GM18507 (cell line): ENCODE results near the gene ASB4.

Experiments used
- DNase-seq: peaks from one replicate; pipeline ENCODE4 v3.0.0; 2011; ENCODE audit warnings: low read depth; ENCODE audit not compliant: insufficient read length; ENCODE audit errors: extremely low spot score
- FAIRE-seq: peaks from 2 replicates; lab custom pipeline; 2011; peaks lifted over from hg19 to GRCh38; lab: Jason Lieb, UNC

The ASB4 gene

DNA sequence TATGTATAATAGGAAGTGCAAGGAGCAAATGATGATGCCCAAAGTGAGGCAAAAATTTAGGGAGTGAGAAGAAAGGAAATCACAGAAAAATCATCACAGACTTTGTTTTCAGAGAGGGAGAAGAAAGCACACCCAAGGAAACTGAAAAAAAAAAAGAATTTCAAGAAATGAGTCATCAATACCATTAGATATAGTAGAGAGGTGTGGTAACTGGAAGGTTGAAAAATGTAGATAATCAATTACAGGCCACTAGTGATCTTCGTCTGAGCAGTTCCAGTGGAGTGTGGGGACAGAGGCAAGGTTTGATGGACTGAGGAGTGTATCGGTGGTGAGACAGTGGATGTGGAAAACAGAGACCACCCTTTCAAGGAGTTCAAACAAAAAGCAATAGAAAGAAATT is 31.7 kb downstream of the ASB4 start:
- DNase-seq (peak; percentile 12), FAIRE-seq (peak; percentile 75)

DNA sequence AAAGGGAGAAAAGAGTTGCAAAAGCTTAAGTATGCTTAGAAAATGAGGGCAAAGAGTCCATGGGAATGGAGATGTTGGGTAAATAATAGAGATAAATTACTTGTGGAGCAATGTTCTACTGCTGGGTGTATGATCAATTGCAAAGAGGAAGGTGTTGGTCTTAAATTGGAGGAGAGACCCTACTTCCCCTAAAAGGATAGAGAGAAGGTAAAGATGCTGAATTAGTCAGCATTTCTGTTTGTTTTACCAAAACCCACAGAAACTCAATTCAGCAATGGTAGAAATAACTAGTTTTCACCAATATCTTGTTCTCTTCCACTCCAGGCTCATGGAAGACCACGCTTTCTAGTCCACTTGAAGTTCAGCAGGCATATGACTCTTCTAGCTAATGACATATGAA is 32.1 kb downstream of the ASB4 start:
- no peak for DNase-seq
- peak; percentile 12 for FAIRE-seq

DNA sequence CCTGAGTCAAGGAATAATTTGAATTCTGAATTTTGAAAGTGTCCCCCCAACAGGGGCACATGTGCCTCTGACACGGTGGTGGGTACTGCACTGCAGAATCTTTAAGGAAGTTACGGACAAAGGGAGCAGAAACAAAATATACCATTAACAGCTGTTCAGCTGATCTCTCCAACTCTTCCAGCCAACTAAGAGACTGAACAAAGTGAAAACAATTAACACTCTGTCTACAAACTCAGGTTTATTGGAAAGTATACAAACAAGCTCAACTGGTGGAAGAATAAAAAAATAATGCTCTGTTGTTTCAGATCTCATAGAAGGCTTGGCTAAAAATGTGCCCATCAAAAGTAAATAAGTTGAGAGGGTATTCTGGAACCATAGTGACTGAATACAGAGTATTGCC is 34.4 kb downstream of the ASB4 start:
- DNase-seq: no peak
- no peak for FAIRE-seq

DNA sequence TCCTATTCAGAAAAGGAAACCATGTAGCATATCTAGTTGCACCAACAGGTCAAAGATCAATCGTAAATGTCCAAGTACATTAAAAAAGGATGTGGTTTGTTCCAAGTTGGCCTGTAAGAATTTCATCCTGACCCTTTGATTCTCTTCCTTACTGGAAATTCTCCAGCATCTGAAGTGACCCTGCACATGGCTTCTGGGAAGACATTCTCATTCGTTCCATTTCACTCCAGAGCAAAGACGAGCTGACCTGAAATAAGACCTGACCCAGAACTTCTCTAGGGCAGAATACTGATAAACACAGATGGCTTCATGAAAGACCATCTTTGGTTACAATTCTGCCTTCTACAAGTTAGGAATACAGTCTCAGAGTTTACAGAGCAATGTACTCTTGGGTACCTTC is 39.8 kb downstream of the ASB4 start:
- FAIRE-seq (no peak), DNase-seq (no peak)

DNA sequence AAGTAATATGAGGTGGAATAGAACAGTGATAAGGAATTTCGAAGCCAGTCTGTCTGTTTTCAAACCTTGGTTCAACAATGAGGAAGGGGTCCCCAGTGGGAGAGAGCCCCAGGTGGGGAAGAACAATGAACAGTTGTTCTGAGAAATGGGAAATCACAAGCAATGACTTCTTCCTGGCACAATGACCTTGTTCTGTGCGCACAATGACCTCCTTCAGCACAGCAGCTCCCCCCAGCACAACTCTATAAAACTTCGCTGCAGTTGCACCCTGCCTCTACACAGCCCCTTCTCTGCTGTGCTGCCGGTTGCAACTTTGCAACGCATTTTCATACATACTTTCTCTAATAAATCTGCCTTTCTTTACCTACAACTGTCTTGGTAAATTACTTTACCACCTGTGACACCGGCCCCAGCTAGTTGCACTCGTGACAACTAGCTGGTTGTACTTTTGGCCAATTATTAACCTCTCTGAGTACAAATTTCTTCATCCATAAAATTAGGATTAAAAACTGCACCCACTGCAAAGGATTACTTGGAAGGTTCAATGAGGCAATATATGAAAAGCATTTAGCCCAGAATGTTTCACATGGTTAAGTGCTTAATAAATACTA is 40.5 kb downstream of the ASB4 start:
- DNase-seq (no peak), FAIRE-seq (no peak)

DNA sequence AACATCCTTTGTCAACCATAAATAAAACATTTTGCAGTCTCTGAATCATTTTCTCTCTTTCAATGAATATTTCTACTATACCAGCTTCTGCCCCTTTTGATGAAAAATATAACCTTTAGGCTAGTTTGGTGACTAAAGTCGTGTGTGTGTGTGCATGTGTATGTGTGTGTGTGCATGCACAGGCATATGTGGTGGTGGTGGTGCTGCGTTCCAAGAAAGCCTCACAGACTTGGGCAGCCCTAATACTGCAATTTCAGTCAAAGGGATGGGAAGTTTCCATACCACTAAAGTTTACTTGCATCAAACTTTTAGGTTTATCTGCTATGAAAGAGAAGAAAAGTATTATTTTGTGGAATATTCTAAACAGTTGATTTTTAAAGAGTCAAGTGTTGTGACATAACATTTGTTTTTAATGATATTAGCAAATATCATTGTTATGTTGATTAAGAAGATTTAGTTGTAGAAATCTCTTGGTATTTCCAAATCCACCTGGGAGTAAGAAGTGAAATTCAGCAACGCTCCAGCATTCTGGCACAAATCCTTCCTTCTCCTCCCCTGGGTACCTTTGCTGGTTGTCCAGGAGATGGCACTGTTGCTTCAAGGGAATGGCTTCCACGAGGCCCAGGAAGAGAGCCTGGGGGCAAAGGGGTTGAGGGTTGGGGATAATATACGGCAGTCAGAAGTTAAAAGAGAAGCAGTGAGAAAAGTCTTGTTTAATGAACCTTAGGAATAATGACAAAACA is 41.5 kb downstream of the ASB4 start:
- FAIRE-seq: peak; percentile 72
- DNase-seq: peak; percentile 33

DNA sequence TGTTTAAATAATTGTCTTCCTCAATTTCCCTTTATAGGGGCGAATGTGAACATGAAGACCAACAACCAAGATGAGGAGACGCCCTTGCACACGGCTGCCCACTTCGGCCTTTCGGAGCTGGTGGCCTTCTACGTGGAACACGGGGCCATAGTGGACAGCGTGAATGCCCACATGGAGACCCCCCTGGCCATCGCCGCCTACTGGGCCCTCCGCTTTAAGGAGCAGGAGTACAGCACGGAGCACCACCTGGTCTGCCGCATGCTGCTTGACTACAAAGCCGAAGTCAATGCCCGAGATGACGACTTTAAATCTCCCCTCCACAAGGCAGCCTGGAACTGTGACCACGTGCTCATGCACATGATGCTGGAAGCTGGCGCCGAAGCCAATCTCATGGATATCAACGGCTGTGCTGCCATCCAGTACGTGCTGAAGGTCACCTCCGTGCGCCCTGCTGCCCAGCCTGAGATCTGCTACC is 42.1 kb downstream of the ASB4 start:
- DNase-seq (no peak), FAIRE-seq (no peak)

DNA sequence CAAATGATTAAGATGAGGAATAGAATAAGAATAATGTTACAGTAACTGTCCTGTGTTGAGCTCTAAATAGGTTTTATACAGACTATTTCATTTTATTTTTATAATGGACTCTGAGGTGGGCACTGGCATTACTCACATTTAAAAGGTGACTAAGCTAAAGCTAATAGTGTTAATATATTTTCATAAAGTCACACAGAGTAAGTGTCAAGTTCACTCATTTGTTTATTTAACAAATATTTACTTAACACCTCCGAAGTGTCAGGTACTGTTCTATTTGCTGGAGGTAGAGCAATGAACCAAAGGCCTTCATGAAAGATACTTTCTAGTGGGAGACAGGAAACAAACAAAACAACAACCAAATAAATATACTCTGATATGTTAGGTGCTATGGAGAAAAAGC is 44.0 kb downstream of the ASB4 start:
- FAIRE-seq: no peak
- no peak for DNase-seq

DNA sequence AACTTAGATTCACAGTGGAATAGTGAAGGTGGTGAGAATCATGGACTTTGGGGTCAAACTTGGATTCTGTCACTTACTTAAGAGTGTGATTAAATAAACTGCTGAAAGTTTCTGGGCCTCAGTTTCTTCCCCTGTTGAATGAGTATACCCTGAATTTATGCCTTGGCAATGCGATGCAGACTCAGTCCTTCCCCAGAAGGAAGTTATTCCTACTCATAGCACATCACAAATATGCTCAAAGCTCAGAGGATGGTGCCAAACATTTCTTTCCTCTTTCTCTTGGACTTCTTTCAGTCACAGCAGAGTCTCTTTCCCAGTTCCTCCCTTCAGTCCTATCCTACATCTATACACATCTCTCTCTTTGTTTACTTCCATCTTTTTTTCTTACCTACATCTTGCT is 45.1 kb downstream of the ASB4 start:
- FAIRE-seq: no peak
- DNase-seq: no peak

DNA sequence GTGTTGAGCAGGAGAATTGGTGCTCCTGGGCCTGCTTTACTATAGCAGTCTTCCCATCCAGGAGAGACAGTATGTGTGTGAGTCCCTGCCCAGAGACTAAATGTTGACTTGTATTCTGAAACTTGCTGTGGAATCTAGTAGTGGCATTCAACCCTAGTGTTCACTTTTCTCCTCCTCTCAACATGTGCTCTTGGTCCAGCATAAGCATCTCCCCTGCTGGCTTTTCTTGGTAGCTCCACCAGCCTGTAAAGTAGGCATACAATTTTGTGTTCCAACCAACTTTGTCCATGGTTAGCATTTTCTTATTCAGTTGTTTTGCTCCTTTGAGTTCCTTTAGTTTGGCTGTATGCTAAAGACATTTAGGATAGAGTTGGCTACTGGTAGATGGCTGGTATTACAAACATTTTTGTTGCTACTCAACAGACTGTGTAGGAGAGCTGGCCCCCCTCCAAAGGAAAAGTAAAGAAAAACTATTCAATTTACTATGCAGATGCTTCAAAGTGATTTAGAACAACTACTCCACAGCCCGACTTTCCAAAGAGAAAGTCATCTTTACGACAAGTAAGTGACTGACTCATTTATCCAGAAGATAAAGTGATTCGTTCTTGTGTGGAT is 46.0 kb downstream of the ASB4 start:
- FAIRE-seq (no peak), DNase-seq (no peak)

DNA sequence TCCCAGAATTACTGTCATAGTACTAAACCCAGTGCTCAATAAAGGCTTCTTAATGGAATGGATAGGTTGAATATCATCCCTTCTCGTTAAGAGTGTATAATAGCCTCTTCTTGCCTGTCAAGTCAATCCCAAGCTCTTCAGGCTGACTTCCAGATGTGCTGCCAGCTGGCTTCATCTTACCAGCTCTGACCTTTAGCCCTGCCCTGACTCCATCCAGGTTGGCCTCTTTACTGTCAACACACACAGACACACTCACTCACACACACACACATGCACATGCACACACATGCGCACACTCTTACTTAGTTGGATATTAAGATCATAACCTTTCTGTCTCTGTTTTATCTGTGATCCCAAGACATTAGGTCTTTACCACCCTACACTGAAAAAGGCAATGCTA is 49.1 kb downstream of the ASB4 start:
- FAIRE-seq: no peak
- DNase-seq: no peak

DNA sequence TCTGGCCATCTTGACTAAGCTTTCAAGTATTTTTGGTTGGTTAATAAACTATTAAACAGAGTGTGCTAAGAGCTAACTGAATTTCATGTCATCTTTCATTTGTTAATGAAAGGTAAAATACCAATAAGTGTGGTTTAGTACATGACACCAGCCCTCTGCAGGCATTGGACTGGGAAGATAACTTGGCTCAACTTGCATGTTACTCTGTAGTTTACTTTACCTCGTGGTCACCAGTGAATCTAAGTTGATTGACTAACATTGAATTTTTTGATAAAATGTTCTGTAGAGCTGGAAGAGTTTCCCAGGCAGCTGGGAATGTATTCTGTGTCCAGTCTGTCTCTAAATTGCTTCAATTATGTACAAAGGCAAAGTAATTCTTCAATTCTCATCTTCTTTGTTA is 49.9 kb downstream of the ASB4 start:
- DNase-seq: no peak
- FAIRE-seq: no peak

DNA sequence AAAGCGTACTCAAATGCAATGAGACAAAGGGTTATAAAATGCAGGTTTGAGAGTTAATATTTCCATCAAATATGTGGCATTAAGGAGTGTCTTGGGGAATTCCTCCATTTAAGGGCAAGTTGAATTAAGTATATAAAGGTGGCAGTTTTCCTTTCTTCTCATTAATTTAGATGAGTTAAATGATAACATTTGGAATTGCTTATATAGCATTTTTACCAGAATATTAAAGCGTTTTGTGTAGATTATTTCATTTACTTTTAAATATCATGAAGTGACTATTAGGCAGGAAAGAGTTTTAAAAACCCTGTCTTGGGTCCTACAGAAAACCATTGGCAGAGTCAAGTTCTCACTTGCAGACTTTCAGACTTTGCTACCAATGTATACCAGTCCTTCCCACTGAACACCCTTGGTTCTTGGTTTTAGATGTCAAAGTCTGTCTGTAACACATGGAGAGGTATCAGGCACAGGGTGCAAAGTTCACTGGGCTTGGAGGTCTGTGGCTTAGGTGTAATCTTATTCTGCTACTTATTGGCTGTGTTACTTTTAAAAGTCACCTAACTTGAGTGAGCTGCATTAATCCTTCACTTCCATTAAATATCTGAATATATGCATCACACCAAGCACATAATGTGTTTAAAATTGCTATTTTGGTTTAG is 51.0 kb downstream of the ASB4 start:
- no peak for DNase-seq
- no peak for FAIRE-seq

DNA sequence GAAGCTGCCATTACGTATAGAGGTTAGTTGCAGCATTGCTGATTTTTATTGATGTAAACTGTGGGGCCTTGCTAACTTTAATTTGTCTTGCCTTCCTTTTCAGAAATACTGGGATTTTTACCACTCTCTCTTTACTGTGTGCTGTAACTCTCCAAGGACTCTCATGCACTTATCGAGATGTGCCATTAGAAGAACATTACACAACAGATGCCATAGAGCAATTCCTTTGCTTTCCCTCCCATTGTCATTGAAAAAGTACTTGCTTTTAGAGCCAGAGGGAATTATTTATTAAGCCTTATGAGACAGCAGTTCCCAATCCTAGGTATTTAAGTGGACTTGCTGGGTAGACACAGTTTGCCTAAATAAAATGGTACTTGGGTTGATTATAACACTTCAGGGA is 51.7 kb downstream of the ASB4 start:
- no peak for FAIRE-seq
- DNase-seq: no peak

DNA sequence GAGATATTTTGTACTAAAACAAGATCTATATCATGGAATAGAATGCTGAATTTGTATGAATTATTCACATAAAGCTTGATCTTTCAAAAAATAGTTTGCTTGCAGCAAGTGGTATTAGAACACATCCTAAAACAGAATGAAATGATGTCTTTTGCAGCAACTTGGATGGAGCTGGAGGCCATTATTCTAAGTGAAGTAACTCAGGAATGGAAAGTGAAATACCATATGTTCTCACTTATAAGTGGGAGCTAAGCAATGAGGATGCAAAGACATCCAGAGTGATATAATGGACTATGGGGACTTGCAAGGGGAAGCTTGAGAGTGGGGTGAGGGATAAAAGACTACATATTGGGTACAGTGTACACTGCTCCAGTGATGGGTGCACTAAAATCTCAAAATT is 53.7 kb downstream of the ASB4 start:
- DNase-seq (no peak), FAIRE-seq (no peak)

DNA sequence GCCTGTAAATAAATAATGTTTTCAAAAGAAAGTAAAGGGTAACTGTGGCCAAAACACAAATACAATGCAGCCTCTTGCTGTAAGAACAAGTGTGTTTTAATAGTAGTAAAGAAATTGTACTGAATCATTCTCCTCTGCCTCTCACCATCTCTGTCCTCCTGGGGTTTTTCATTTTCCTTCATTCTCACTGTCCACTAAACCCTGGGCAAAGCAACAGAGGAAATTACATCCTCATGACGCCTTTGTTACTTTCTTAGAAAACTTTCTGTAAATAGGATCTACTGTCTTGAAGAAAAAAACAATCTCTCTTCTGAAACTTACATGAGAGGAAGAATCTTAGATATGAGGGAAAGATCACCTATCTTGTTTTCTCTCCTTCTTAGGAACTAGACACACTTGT is 54.6 kb downstream of the ASB4 start:
- DNase-seq: no peak
- no peak for FAIRE-seq

DNA sequence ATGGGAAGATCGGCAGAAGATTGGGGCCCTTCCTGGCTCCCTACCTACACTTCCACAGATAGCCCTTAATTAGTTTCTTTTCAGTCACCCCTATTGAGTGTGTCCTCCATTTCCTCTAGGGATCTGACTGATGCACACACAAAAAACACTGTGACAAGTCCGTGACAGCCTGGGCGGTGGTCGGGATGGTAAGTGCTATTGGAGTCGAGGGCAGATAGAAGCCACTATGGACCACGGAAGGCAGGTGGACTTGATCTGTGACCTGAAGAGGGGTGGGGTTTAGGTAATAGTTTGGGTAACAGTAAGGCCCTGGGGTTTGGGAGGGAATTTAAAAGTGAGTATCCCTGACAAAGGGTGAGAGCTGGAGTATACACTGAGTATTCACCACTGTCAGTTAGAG is 57.6 kb downstream of the ASB4 start:
- FAIRE-seq: no peak

DNA sequence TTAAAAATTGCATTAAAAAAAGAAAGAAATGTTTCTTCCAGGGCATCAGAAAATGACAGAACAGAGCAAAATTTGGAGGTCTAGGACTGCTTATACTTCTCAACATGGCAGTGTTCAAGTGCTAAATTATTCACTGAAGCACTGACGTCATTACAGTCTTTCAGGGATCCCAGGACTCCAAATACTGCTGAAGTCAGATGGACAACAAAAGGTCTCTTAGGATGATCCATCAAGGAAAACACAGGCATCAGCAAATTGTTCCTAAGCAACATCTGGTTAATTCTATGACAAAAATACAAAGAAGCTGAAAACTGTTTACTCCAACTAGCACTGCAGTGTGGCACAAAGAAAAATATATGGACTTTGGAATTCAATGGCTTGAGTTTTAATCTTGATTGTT is 58.4 kb downstream of the ASB4 start:
- FAIRE-seq: no peak
- DNase-seq: no peak

More for the DNA sequence above, 57.6 kb downstream of the ASB4 start:
- DNase-seq: no peak

DNA sequence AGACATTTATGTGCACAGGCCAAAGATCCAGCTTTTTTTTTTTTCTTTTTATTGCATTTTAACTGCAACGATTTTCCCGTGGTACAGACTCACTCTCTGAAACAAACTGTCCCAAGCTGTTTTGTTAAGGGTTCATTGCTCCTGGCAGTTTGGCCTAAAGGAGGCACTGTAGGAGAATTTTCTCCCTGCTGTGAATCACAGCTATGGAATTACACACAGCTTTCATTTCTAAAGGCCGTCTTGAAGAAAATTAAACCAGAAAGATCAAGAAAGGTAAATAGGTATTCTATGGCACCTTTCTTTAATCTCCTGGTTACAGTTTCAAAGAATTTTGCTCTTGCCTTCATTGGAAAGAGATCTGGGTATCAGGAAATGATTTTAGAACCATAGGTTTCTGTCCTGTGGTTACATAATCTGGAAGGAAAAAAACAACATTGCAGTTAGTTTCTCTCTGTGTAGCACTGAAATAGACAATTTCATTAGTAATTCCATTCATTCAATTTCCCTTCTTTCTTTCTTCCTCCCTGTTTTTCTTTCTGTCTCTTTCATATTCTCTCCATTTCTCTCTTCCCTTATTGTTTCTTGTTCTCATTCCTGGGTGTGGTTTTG is 59.4 kb downstream of the ASB4 start:
- peak; percentile 38 for FAIRE-seq
- DNase-seq: no peak

DNA sequence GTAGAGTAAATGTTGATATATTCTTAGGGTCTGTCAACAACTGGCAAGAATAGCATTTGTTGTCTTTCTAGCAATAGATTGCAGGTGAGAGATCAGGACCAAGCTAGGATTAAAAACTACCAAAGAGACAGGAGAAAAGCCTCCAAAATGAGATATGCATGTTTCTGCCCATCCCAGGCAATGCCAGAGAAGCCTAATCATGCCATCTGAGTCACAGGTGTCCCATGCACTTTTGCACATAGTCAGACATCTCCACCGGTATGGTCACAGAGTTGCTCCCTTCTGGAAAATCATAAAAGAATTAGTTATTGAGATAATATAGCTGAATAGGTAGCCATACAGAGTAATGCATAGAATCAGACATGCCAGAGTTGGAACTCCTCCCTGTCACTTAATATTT is 59.9 kb downstream of the ASB4 start:
- no peak for DNase-seq
- FAIRE-seq: no peak
